H9 (cell line): ENCODE data around the gene HMGB4. TPM values are rescaled to one million over a fixed set of nuclear protein-coding genes. Genes with fewer than 3 reads are reported as not detected.

ENCODE experiments used
- DNase-seq: peaks from one replicate; pipeline ENCODE4 v3.0.0-alpha.2; 2017
- H2AFZ ChIP-seq: one replicate; pipeline ENCODE4 v1.6.1; 2013; ENCODE audit warnings: mild to moderate bottlenecking, low read length, control low read depth, moderate library complexity
- H2AK5ac ChIP-seq: 2 replicates; pipeline ENCODE4 v1.6.1; 2013; ENCODE audit warnings: low read length, control low read depth, mixed read lengths; ENCODE audit not compliant: insufficient read length
- H2BK120ac ChIP-seq: one replicate; pipeline ENCODE4 v1.6.1; 2013; ENCODE audit warnings: low read depth, mild to moderate bottlenecking, low read length, control low read depth, inconsistent platforms; ENCODE audit not compliant: poor library complexity, severe bottlenecking
- H2BK12ac ChIP-seq: 2 replicates; pipeline ENCODE4 v1.6.1; 2013; ENCODE audit warnings: low read length, control low read depth, mixed read lengths, low read depth; ENCODE audit not compliant: insufficient read length
- H2BK15ac ChIP-seq: 2 replicates; pipeline ENCODE4 v1.6.1; 2013; ENCODE audit warnings: low read depth, low read length, control low read depth
- H2BK20ac ChIP-seq: one replicate; pipeline ENCODE4 v1.6.1; 2013; ENCODE audit warnings: low read depth, mild to moderate bottlenecking, low read length, control low read depth, inconsistent platforms; ENCODE audit not compliant: poor library complexity, severe bottlenecking
- H2BK5ac ChIP-seq: 2 replicates; pipeline ENCODE4 v1.6.1; 2013; ENCODE audit warnings: low read length, control low read depth, mixed read lengths; ENCODE audit not compliant: insufficient read length
- H3K14ac ChIP-seq: 2 replicates; pipeline ENCODE4 v1.6.1; 2013; ENCODE audit warnings: low read length, control low read depth; ENCODE audit not compliant: insufficient read depth
- H3K18ac ChIP-seq: 2 replicates; pipeline ENCODE4 v1.6.1; 2013; ENCODE audit warnings: low read depth, mild to moderate bottlenecking, mixed read lengths, low read length, control low read depth; ENCODE audit not compliant: insufficient read length
- H3K23ac ChIP-seq: 2 replicates; pipeline ENCODE4 v1.6.1; 2013; ENCODE audit warnings: low read length, control low read depth, mixed read lengths, low read depth; ENCODE audit not compliant: insufficient read length
- H3K23me2 ChIP-seq: 2 replicates; pipeline ENCODE4 v1.6.1; 2013; ENCODE audit warnings: low read depth, mild to moderate bottlenecking, mixed read lengths, low read length, control low read depth; ENCODE audit not compliant: insufficient read length, poor library complexity, severe bottlenecking
- H3K27ac ChIP-seq: 2 replicates; pipeline ENCODE4 v1.5.1; 2013; ENCODE audit warnings: low read length, control low read depth, mixed read lengths, low read depth; ENCODE audit not compliant: insufficient read length
- H3K27me3 ChIP-seq: 2 replicates; pipeline ENCODE4 v1.6.1; 2013; ENCODE audit warnings: low read length, control low read depth, inconsistent platforms; ENCODE audit not compliant: insufficient read depth
- H3K4ac ChIP-seq: 2 replicates; pipeline ENCODE4 v1.6.1; 2013; ENCODE audit warnings: low read depth, mild to moderate bottlenecking, control low read depth, inconsistent platforms, low read length, moderate library complexity
- H3K4me1 ChIP-seq: 2 replicates; pipeline ENCODE4 v1.6.1; 2013; ENCODE audit warnings: low read length, control low read depth, inconsistent platforms; ENCODE audit not compliant: insufficient read depth
- H3K4me2 ChIP-seq: 2 replicates; pipeline ENCODE4 v1.6.1; 2013; ENCODE audit warnings: low read length, control low read depth, mixed read lengths; ENCODE audit not compliant: insufficient read length, insufficient read depth
- H3K56ac ChIP-seq: 2 replicates; pipeline ENCODE4 v1.6.1; 2013; ENCODE audit warnings: low read depth, mild to moderate bottlenecking, mixed read lengths, low read length, control low read depth; ENCODE audit not compliant: insufficient read length
- H3K79me1 ChIP-seq: 2 replicates; pipeline ENCODE4 v1.6.1; 2013; ENCODE audit warnings: low read depth, mild to moderate bottlenecking, moderate library complexity, low read length, control low read depth, inconsistent platforms; ENCODE audit not compliant: insufficient read depth, poor library complexity, severe bottlenecking
- H3K79me2 ChIP-seq: 2 replicates; pipeline ENCODE4 v1.6.1; 2013; ENCODE audit warnings: low read length, control low read depth, inconsistent platforms; ENCODE audit not compliant: insufficient read depth
- H3K9ac ChIP-seq: 2 replicates; pipeline ENCODE4 v1.6.1; 2013; ENCODE audit warnings: low read length, control low read depth, mixed read lengths; ENCODE audit not compliant: insufficient read length; ENCODE audit errors: extremely low read depth
- H3K9me3 ChIP-seq: one replicate; pipeline ENCODE4 v1.6.1; 2013; ENCODE audit warnings: low read depth, low read length, inconsistent platforms; ENCODE audit not compliant: control insufficient read depth
- H3T11ph ChIP-seq: one replicate; pipeline ENCODE4 v1.6.1; 2013; ENCODE audit warnings: mild to moderate bottlenecking, low read length, control low read depth, inconsistent platforms
- H4K20me1 ChIP-seq: one replicate; pipeline ENCODE4 v1.6.1; 2013; ENCODE audit not compliant: control insufficient read depth, insufficient read length, insufficient read depth
- H4K5ac ChIP-seq: 2 replicates; pipeline ENCODE4 v1.6.1; 2013; ENCODE audit warnings: low read depth, mild to moderate bottlenecking, mixed read lengths, low read length, control low read depth; ENCODE audit not compliant: insufficient read length
- H4K8ac ChIP-seq: replicated peaks from 2 replicates; pipeline ENCODE4 v1.6.1; 2013; ENCODE audit warnings: low read length, control low read depth, mixed read lengths, low read depth; ENCODE audit not compliant: insufficient read length
- H4K91ac ChIP-seq: 2 replicates; pipeline ENCODE4 v1.6.1; 2013; ENCODE audit warnings: low read depth, mild to moderate bottlenecking, moderate library complexity, mixed read lengths, low read length, control low read depth; ENCODE audit not compliant: insufficient read length
- H3K27ac Mint-ChIP-seq, 3 experiments: 2 replicates in 2 of 3; 3 replicates in 1 of 3; pipeline ENCODE4 v1.8.0; 2020 to 2021; ENCODE audit warnings: mixed read lengths in 3 of 3, mild to moderate bottlenecking in 1 of 3, moderate library complexity in 1 of 3
- H3K27me3 Mint-ChIP-seq: 2 replicates; pipeline ENCODE4 v1.8.0; 2021; ENCODE audit warnings: low read depth, mild to moderate bottlenecking, moderate library complexity, mixed read lengths
- H3K36me3 Mint-ChIP-seq, 3 experiments: 2 replicates in 2 of 3; 3 replicates in 1 of 3; pipeline ENCODE4 v1.8.0; 2020 to 2021; ENCODE audit warnings: low read depth in 3 of 3, mixed read lengths in 3 of 3; ENCODE audit not compliant: insufficient read depth in 1 of 3
- H3K4me1 Mint-ChIP-seq, 2 experiments: 2 replicates each; pipeline ENCODE4 v1.8.0; 2020; ENCODE audit warnings: mixed read lengths in 2 of 2
- H3K4me3 Mint-ChIP-seq, 2 experiments: 2 replicates in 1 of 2; 3 replicates in 1 of 2; pipeline ENCODE4 v1.8.0; 2020 to 2021; ENCODE audit warnings: mild to moderate bottlenecking in 2 of 2, mixed read lengths in 2 of 2, moderate library complexity in 1 of 2
- H3K9me3 Mint-ChIP-seq, 2 experiments: 2 replicates in 1 of 2; 3 replicates in 1 of 2; pipeline ENCODE4 v1.8.0; 2020; ENCODE audit warnings: mild to moderate bottlenecking in 2 of 2, mixed read lengths in 2 of 2, moderate library complexity in 1 of 2
- WGBS: extraction: QIAGEN DNeasy Blood & Tissue Kit; methylation state at CpG from one replicate; pipeline ENCODE4 v1.1.7; 2013; ENCODE audit warnings: missing lambda C conversion rate, low lambda C conversion rate, mixed read lengths; ENCODE audit not compliant: insufficient read length; ENCODE audit errors: extremely low coverage; 5-methylcytosine and 5-hydroxymethylcytosine counted together
- total RNA-seq: library from RNA; stranded (reverse); gene quantifications from 2 replicates; pipeline ENCODE4 v1.2.1, GENCODE V29; 2021
- TF ChIP-seq, protein P1 (sequence below): fragments of 200-600 bp; sonication (generic); conservative IDR thresholded peaks from 3 replicates; pipeline ENCODE4 v1.8.0; 2021; ENCODE audit warnings: antibody characterized with exemption, mild to moderate bottlenecking

HMGB4 gene
- total RNA-seq, 1 experiment from 2014 or later, result not detected

- Histone ChIP-seq H3K9me3 (no peaks in the 10 kb centered on the region), H2BK15ac (no peak overlapping the region), H3K23me2 (no peaks in the 10 kb centered on the region), H2BK20ac (no peak overlapping the region), H4K8ac (no peak overlapping the region), H2BK5ac (no peak overlapping the region), H3T11ph (no peak overlapping the region), H3K56ac (no peak overlapping the region), H3K27me3 (no peaks in the 10 kb centered on the region), H3K4ac (no peak overlapping the region), H4K91ac (no peak overlapping the region), H2AFZ (no peak overlapping the region), H2AK5ac (no peak overlapping the region), H3K18ac (no peak overlapping the region), H4K5ac (no peak overlapping the region), H3K9ac (no peak overlapping the region), H2BK120ac (no peak overlapping the region), H2BK12ac (no peak overlapping the region), H3K4me1 (peaks cover 4% of the 10 kb centered on the region; the same call in 1 of the 2 replicates), H3K79me1 (no peaks in the 10 kb centered on the region), H3K23ac (no peak overlapping the region), H3K14ac (no peak overlapping the region), H3K4me2 (no peak overlapping the region), H4K20me1 (no peaks in the 10 kb centered on the region), H3K79me2 (no peaks in the 10 kb centered on the region), H3K27ac (no peak overlapping the region)
- no peaks in the 10 kb centered on the region; the same call in 1 of the 2 replicates for H3K27me3 Mint-ChIP-seq
- peaks cover 22 to 26% of the 10 kb centered on the region in 2 experiments for H3K4me1 Mint-ChIP-seq
- no peaks in the 10 kb centered on the region; a peak in 1 of 7 replicates for H3K36me3 Mint-ChIP-seq
- no peak overlapping the region for H3K27ac Mint-ChIP-seq
- no peaks in the 10 kb centered on the region for H3K9me3 Mint-ChIP-seq
- no peak overlapping the region for H3K4me3 Mint-ChIP-seq
- TF ChIP-seq, protein P1, sequence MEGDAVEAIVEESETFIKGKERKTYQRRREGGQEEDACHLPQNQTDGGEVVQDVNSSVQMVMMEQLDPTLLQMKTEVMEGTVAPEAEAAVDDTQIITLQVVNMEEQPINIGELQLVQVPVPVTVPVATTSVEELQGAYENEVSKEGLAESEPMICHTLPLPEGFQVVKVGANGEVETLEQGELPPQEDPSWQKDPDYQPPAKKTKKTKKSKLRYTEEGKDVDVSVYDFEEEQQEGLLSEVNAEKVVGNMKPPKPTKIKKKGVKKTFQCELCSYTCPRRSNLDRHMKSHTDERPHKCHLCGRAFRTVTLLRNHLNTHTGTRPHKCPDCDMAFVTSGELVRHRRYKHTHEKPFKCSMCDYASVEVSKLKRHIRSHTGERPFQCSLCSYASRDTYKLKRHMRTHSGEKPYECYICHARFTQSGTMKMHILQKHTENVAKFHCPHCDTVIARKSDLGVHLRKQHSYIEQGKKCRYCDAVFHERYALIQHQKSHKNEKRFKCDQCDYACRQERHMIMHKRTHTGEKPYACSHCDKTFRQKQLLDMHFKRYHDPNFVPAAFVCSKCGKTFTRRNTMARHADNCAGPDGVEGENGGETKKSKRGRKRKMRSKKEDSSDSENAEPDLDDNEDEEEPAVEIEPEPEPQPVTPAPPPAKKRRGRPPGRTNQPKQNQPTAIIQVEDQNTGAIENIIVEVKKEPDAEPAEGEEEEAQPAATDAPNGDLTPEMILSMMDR, result no peak
- no CpG with 5 or more reads among the region's 1 CpG for WGBS
- DNase-seq, result no peak
These were observed 10.4 kb upstream of the HMGB4 start for GRCh38 chr1:33853431-33853830.
